Inferior parietal cortex (tissue), 1 donor: ENCODE data around the gene CORT.
"Not testable (repeated sequence)": the region's sequence is repeated elsewhere in the genome, so short reads cannot be mapped to it uniquely, and the experiment has no call there.

Experiments used
- DNase-seq: peaks from one replicate; pipeline ENCODE4 v3.0.0-alpha.2; 2016; ENCODE audit errors: extremely low spot score

CORT gene

GRCh38 chr1:10438677-10439163 lies 11.1 kb upstream of the CORT start:
- no peak for DNase-seq

- no peak for DNase-seq
These were observed 9.5 kb upstream of the CORT start for GRCh38 chr1:10440305-10440704.

GRCh38 chr1:10440794-10441193 lies 9.0 kb upstream of the CORT start:
- DNase-seq = no peak

- no peak for DNase-seq
These were observed 5.6 kb upstream of the CORT start for GRCh38 chr1:10444248-10444647.

- no peak for DNase-seq
These were observed 4.9 kb upstream of the CORT start for GRCh38 chr1:10444795-10445397.

- no peak for DNase-seq
These were observed 2.9 kb upstream of the CORT start for GRCh38 chr1:10446790-10447422.

GRCh38 chr1:10450156-10450814 lies 454 bp downstream of the CORT start:
- no peak for DNase-seq

- no peak for DNase-seq
These were observed 1.0 kb downstream of the CORT start for GRCh38 chr1:10450836-10451235.

- no peak for DNase-seq
These were observed 1.5 kb downstream of the CORT start for GRCh38 chr1:10451287-10451686.

- no peak for DNase-seq
These were observed 6.2 kb downstream of the CORT start for GRCh38 chr1:10456048-10456447.

- DNase-seq = no peak
These were observed 6.8 kb downstream of the CORT start for GRCh38 chr1:10456661-10457060.

- DNase-seq = not testable (repeated sequence)
These were observed 7.6 kb downstream of the CORT start for GRCh38 chr1:10457462-10457861.

GRCh38 chr1:10457875-10458274 lies 8.0 kb downstream of the CORT start:
- no peak for DNase-seq

- DNase-seq = no peak
These were observed 9.4 kb downstream of the CORT start for GRCh38 chr1:10459184-10459583.

- no peak for DNase-seq
These were observed 17.2 kb downstream of the CORT start for GRCh38 chr1:10467078-10467477.

- no peak for DNase-seq
These were observed 20.2 kb downstream of the CORT start for GRCh38 chr1:10470043-10470442.

- no peak for DNase-seq
These were observed 21.8 kb downstream of the CORT start for GRCh38 chr1:10471411-10472219.

- DNase-seq = peak; percentile 98
These were observed 22.7 kb downstream of the CORT start, which contains the start of gene DFFA for GRCh38 chr1:10472220-10473144. Gene DFFA, minus strand, starts transcription at chr1:10472529. Its CDS starts 71 bp downstream, at chr1:10472458.

- no peak for DNase-seq
These were observed 23.4 kb downstream of the CORT start for GRCh38 chr1:10473145-10473765.

- not testable (repeated sequence) for DNase-seq
These were observed 24.4 kb downstream of the CORT start for GRCh38 chr1:10474309-10474612.
